Endothelial cell of umbilical vein (primary cell): ENCODE measurements around the gene CPTP. TPM values are rescaled to one million over a fixed set of nuclear protein-coding genes. Genes with fewer than 3 reads are reported as not detected.

Experiments
- BruUV-seq: library from RNA; stranded (reverse); fragments of 400-500 nt; replicated peaks from 2 replicates; lab custom pipeline; 2021; lab: Mats Ljungman, UMichigan
- CTCF ChIA-PET: fragments of 300-600, 350-600 bp; sonication (Branson Sonifier 250); formaldehyde crosslinking; loops from one replicate; lab custom pipeline; 2021; ENCODE audit warnings: antibody characterized with exemption, inconsistent platforms; lab: Charles Lee
- POLR2A ChIA-PET: fragments of 300-600, 350-600 bp; sonication (Branson Sonifier 250); formaldehyde crosslinking; loops from one replicate; lab custom pipeline; 2021; ENCODE audit warnings: antibody characterized with exemption, inconsistent platforms; lab: Charles Lee
- DNase-seq: peaks from one replicate; pipeline ENCODE4 v3.0.0-alpha.2; 2011; ENCODE audit warnings: low read depth, low spot score
- FAIRE-seq: peaks from 2 replicates; lab custom pipeline; 2011; peaks lifted over from hg19 to GRCh38; lab: Jason Lieb, UNC
- H2AFZ ChIP-seq: 2 replicates; pipeline ENCODE4 v1.6.0; 2012; ENCODE audit warnings: low read depth, low read length, control low read depth, inconsistent platforms
- H3K27ac ChIP-seq: 2 replicates; pipeline ENCODE4 v1.5.1; 2011; ENCODE audit warnings: low read depth, mild to moderate bottlenecking, control low read depth, low read length, moderate library complexity; ENCODE audit not compliant: insufficient read depth
- H3K27me3 ChIP-seq, 2 experiments: 2 replicates each; pipeline versions ENCODE4 v1.6.0 to v1.6.1; 2011; ENCODE audit warnings: low read length in 2 of 2, mixed read lengths in 1 of 2; ENCODE audit not compliant: control insufficient read depth in 2 of 2, insufficient read depth in 2 of 2
- H3K36me3 ChIP-seq, 2 experiments: 2 replicates in 1 of 2; 3 replicates in 1 of 2; pipeline ENCODE4 v1.5.1; 2011; ENCODE audit warnings: low read length in 2 of 2, mild to moderate bottlenecking in 1 of 2, moderate library complexity in 1 of 2; ENCODE audit not compliant: control insufficient read depth in 2 of 2, insufficient read depth in 2 of 2; ENCODE audit errors: extremely low read depth in 1 of 2
- H3K4me1 ChIP-seq: 3 replicates; pipeline ENCODE4 v1.5.1; 2011; ENCODE audit warnings: mild to moderate bottlenecking, low read length; ENCODE audit not compliant: control insufficient read depth, insufficient read depth; ENCODE audit errors: extremely low read depth
- H3K4me2 ChIP-seq: 2 replicates; pipeline ENCODE4 v1.6.1; 2011; ENCODE audit warnings: low read length, control low read depth, mixed read lengths; ENCODE audit not compliant: insufficient read depth
- H3K4me3 ChIP-seq, 3 experiments: fragments of 200-600 bp in 1 of 3; sonication (generic), shearing (Covaris generic) in 1 of 3; replicated peaks in 1 of 3; 2 replicates each; pipeline ENCODE4 v1.5.1; 2011 to 2016; ENCODE audit warnings: control low read depth in 3 of 3, low read length in 3 of 3, mild to moderate bottlenecking in 2 of 3, inconsistent platforms in 1 of 3, low read depth in 1 of 3, moderate library complexity in 1 of 3; ENCODE audit not compliant: insufficient read depth in 1 of 3
- H3K79me2 ChIP-seq: 2 replicates; pipeline ENCODE4 v1.6.0; 2012; ENCODE audit warnings: low read length, inconsistent platforms; ENCODE audit not compliant: control insufficient read depth, insufficient read depth
- H3K9ac ChIP-seq: replicated peaks from 2 replicates; pipeline ENCODE3; 2011; ENCODE audit warnings: low read length, control low read depth; ENCODE audit not compliant: insufficient read depth; ENCODE audit errors: extremely low read depth
- H3K9me1 ChIP-seq: replicated peaks from 3 replicates; pipeline ENCODE4 v1.6.0; 2011; ENCODE audit warnings: mild to moderate bottlenecking, low read length; ENCODE audit not compliant: control insufficient read depth, insufficient read depth; ENCODE audit errors: extremely low read depth
- H3K9me3 ChIP-seq: replicated peaks from 2 replicates; pipeline ENCODE4 v1.5.1; 2012; ENCODE audit warnings: low read length, inconsistent platforms; ENCODE audit not compliant: control insufficient read depth, insufficient read depth
- H4K20me1 ChIP-seq: replicated peaks from 2 replicates; pipeline ENCODE3; 2011; ENCODE audit warnings: mild to moderate bottlenecking, low read length; ENCODE audit not compliant: control insufficient read depth, insufficient read depth; ENCODE audit errors: extremely low read depth
- EZH2 ChIP-seq: IDR thresholded peaks from 2 replicates; pipeline ENCODE4 v1.6.1; 2012; ENCODE audit warnings: borderline replicate concordance, low read depth, mild to moderate bottlenecking, moderate library complexity, low read length, inconsistent platforms; ENCODE audit not compliant: severe bottlenecking
- FOS ChIP-seq: IDR thresholded peaks from 2 replicates; pipeline ENCODE4 v1.6.1; 2011; ENCODE audit warnings: mild to moderate bottlenecking, low read length, moderate library complexity, borderline replicate concordance; ENCODE audit not compliant: insufficient read depth
- GATA2 ChIP-seq: IDR thresholded peaks from 2 replicates; pipeline ENCODE4 v1.7.0; 2011; ENCODE audit warnings: low read depth, mild to moderate bottlenecking, moderate library complexity, mixed read lengths, low read length; ENCODE audit not compliant: insufficient read length, insufficient read depth
- JUN ChIP-seq: IDR thresholded peaks from 2 replicates; pipeline ENCODE4 v1.6.1; 2011; ENCODE audit warnings: borderline replicate concordance, low read depth; ENCODE audit not compliant: insufficient read length, insufficient read depth
- MYC ChIP-seq: IDR thresholded peaks from one replicate; pipeline ENCODE4 v1.6.1; 2011; ENCODE audit warnings: mild to moderate bottlenecking, low read depth, low read length
- POLR2A ChIP-seq: IDR thresholded peaks from 2 replicates; pipeline ENCODE4 v1.6.1; 2012; ENCODE audit warnings: low read depth, mild to moderate bottlenecking, control low read depth, low read length
- POLR2AphosphoS5 ChIP-seq: IDR thresholded peaks from 2 replicates; pipeline ENCODE4 v1.6.1; 2012; ENCODE audit warnings: low read depth, mild to moderate bottlenecking, control low read depth, low read length, moderate library complexity; ENCODE audit not compliant: insufficient read depth
- dilution Hi-C: fragments of 300-500 bp; cut with MboI; formaldehyde crosslinking; loops from one replicate; pipeline ENCODE4 v1.15.0; 2019; ENCODE audit warnings: low sequenced_read_pairs; ENCODE audit not compliant: extremely low pct_ligation_motif_present
- intact Hi-C: fragments of 100-400 bp; cut with micrococcal nuclease; formaldehyde crosslinking; loops from one replicate; pipeline ENCODE4 v1.10.0; 2022
- polyA plus RNA-seq, 4 experiments: library from polyadenylated mRNA; depleted of rRNA in 3 of 4; stranded (reverse) in 3 of 4; unstranded in 1 of 4; fragments of >200 nt; gene quantifications; 2 replicates each; pipeline versions ENCODE4 v1.2.1 to v1.2.3, GENCODE V29; 2011 to 2012; ENCODE audit warnings: missing spikeins in 1 of 4
- total RNA-seq: library from RNA; stranded (reverse); gene quantifications from 2 replicates; pipeline ENCODE4 v1.2.3, GENCODE V29; 2021
- TF ChIP-seq, protein P1 (sequence below): IDR thresholded peaks from 2 replicates; pipeline ENCODE4 v1.6.1; 2011; ENCODE audit not compliant: insufficient read depth, insufficient read length
- TF ChIP-seq, protein P2 (sequence below), 2 donors: IDR thresholded peaks; 1 replicate in 1 of 2; 2 replicates in 1 of 2; pipeline ENCODE4 v1.5.1; 2011; ENCODE audit warnings: low read length in 2 of 2, mild to moderate bottlenecking in 2 of 2, moderate library complexity in 2 of 2, control low read depth in 1 of 2, inconsistent platforms in 1 of 2, low read depth in 1 of 2; ENCODE audit not compliant: insufficient read depth in 1 of 2; ENCODE audit errors: extremely low read depth in 1 of 2

Gene CPTP
- total and polyA plus RNA-seq, 2 donors (not counting 3 experiments of a cell fraction or from before 2014, with no cell fraction given): 20.9 to 29.5 TPM

DNA sequence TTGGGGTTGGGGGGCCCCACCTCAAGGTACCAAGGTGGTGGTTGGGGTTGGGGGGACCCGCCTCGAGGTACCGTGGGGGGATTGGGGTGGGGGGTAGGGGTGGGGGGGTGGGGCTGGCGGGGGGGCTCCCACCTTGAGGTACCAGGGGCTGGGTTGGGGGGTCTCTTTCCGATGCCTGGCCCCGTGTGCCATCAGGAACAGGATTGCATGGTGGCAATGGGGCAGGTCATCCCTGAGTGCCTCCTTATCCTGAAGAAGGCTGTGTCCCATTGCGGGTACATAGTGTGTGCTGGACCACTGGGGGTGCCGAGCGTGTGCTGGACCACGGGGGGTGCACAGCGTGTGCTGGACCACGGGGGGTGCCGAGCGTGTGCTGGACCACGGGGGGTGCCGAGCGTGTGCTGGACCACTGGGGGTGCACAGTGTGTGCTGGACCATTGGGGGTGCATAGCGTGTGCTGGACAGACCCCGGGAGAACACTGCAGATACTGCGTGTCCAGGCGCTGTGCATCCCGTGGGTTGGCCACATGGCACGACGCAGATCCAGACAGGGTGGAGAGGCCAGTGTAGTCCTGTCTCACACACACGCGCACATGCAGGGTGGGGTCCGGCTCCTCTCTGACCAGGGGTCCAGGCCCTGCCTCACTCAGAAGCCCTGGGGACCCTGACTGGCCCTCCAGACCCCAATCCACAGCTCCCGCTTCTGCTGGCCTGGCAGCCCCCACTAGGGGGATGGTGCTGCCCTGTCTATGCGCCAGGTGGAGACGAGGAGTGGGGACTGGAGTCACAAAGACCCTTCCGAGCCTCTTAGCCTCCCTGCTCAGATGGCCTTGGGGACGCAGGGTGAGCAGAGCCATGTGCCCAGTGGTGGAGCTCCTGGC, 40.1 kb upstream of the CPTP start:
- Histone ChIP-seq H3K36me3 (no peaks in the 10 kb centered on the region), H3K9me1 (no peaks in the 10 kb centered on the region), H3K27ac (no peak overlapping the region), H3K27me3 (no peaks in the 10 kb centered on the region), H3K9me3 (no peaks in the 10 kb centered on the region), H3K4me1 (peaks cover 2% of the 10 kb centered on the region), H2AFZ (no peak overlapping the region), H3K79me2 (no peaks in the 10 kb centered on the region), H3K9ac (no peak overlapping the region), H3K4me3 (no peak overlapping the region), H4K20me1 (no peaks in the 10 kb centered on the region), H3K4me2 (no peak overlapping the region)
- BruUV-seq: no TSS peak
- no peak for DNase-seq
- no peak for FAIRE-seq
- intact Hi-C loops: no loop called here
- ChIA-PET CTCF (interaction anchor here (2.8 kb wide), 1 partner anchor 162 kb away, joined by 7 read pairs; no protein-coding TSS in a partner anchor), POLR2A (no interaction called here)
- no peak for TF ChIP-seq EZH2
- TF ChIP-seq POLR2AphosphoS5: no peak
- no peak for TF ChIP-seq GATA2
- TF ChIP-seq, protein P1, sequence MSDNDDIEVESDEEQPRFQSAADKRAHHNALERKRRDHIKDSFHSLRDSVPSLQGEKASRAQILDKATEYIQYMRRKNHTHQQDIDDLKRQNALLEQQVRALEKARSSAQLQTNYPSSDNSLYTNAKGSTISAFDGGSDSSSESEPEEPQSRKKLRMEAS: no peak
- no peak for TF ChIP-seq MYC
- TF ChIP-seq JUN: no peak
- TF ChIP-seq, protein P2, sequence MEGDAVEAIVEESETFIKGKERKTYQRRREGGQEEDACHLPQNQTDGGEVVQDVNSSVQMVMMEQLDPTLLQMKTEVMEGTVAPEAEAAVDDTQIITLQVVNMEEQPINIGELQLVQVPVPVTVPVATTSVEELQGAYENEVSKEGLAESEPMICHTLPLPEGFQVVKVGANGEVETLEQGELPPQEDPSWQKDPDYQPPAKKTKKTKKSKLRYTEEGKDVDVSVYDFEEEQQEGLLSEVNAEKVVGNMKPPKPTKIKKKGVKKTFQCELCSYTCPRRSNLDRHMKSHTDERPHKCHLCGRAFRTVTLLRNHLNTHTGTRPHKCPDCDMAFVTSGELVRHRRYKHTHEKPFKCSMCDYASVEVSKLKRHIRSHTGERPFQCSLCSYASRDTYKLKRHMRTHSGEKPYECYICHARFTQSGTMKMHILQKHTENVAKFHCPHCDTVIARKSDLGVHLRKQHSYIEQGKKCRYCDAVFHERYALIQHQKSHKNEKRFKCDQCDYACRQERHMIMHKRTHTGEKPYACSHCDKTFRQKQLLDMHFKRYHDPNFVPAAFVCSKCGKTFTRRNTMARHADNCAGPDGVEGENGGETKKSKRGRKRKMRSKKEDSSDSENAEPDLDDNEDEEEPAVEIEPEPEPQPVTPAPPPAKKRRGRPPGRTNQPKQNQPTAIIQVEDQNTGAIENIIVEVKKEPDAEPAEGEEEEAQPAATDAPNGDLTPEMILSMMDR (IDR thresholded peaks at IDR 0.05; ENCODE audit: extremely low read depth in 1 of 2, insufficient read depth in 1 of 2, low read depth in 1 of 2, low read length in 2 of 2): no peak
- TF ChIP-seq POLR2A: no peak
- TF ChIP-seq FOS: no peak
- dilution Hi-C loops: no loop called here
